ENCODE data around the gene PANX1. TPM values are rescaled to one million over a fixed set of nuclear protein-coding genes. Genes with fewer than 3 reads are reported as not detected.
"Not testable (repeated sequence)": the region's sequence is repeated elsewhere in the genome, so short reads cannot be mapped to it uniquely, and the experiment has no call there.

The PANX1 gene
- polyA plus RNA-seq, 2 donors, result 2.9 to 3.5 TPM

DNA sequence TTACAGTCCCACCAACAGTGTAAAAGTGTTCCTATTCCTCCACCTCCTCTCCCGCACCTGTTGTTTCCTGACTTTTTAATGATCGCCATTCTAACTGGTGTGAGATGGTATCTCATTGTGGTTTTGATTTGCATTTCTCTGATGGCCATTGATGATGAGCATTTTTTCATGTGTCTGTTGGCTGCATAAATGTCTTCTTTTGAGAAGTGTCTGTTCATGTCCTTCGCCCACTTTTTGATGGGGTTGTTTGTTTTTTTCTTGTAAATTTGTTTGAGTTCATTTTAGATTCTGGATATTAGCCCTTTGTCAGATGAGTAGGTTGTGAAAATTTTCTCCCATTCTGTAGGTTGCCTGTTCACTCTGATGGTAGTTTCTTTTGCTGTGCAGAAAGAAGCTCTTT lies 28.7 kb downstream of the PANX1 start:
- not testable (repeated sequence) for H3K4me1 ChIP-seq (ENCODE audit: control insufficient read depth in 2 of 2, insufficient read depth in 2 of 2, low read length in 1 of 2); H3K27me3 ChIP-seq (ENCODE audit: control insufficient read depth in 1 of 2, insufficient read depth in 2 of 2, low read length in 2 of 2); H3K36me3 ChIP-seq (ENCODE audit: control insufficient read depth in 2 of 2, insufficient read depth in 2 of 2, low read length in 1 of 2); H3K9me3 ChIP-seq (ENCODE audit: control insufficient read depth in 2 of 2, insufficient read depth in 1 of 2, low read depth in 1 of 2, low read length in 1 of 2); H3K4me3 ChIP-seq (ENCODE audit: low read depth in 1 of 2, low read length in 2 of 2); H3K27ac ChIP-seq (ENCODE audit: low read depth in 2 of 2, low read length in 1 of 2)
- WGBS, 2 donors, result 90 to 98% methylated on average over 2 to 3 of the region's 3 CpGs

DNA sequence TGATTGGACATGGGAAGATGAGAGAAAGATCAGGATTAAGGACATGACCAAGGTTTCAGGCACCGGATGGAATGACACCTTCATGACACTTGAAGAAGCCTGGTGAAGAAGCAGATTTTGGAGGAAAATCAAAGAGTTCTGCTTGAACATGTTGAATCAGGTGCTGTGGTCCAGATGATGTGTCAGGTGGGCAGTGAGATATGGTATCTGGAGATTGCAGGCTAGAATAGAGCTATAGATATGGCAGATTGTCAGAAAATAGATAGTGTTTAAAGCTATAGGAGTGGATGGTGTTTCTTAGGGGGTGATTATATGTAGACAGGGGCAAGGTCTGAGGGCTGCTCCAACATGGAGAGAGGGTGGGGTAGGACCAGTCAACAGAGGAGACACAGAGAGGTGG lies 40.2 kb downstream of the PANX1 start:
- WGBS, 2 donors, result 92 to 96% methylated on average over 1 of the region's 1 CpG
- no peaks in the 10 kb centered on the region for H3K9me3 ChIP-seq (ENCODE audit: control insufficient read depth in 2 of 2, insufficient read depth in 1 of 2, low read depth in 1 of 2, low read length in 1 of 2)
- no peak overlapping the region for H3K4me3 ChIP-seq (ENCODE audit: low read depth in 1 of 2, low read length in 2 of 2)
- H3K36me3 ChIP-seq (ENCODE audit: control insufficient read depth in 2 of 2, insufficient read depth in 2 of 2, low read length in 1 of 2), result no peaks in the 10 kb centered on the region
- H3K27ac ChIP-seq (ENCODE audit: low read depth in 2 of 2, low read length in 1 of 2), result no peak overlapping the region
- no peaks in the 10 kb centered on the region for H3K27me3 ChIP-seq (ENCODE audit: control insufficient read depth in 1 of 2, insufficient read depth in 2 of 2, low read length in 2 of 2)
- no peaks in the 10 kb centered on the region for H3K4me1 ChIP-seq (ENCODE audit: control insufficient read depth in 2 of 2, insufficient read depth in 2 of 2, low read length in 1 of 2)

DNA sequence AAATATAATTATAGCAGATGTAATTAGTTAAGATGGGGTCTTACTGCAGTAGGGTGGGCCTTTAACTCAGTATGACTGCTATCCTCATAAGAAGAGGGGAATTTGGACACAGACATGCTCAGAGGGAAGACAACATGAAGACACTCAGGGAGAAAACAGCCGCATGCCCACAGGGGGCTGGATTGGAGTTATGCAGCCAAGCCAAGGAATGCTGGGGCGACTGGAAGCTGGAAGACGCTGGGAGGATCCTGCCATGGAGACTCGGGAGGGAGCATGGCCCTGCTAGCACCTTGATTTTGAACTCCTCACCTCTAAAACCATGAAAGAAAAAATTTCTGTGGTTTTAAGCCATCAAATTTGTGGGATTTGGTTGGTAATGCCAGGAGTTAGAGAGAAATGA lies 40.9 kb downstream of the PANX1 start:
- Histone ChIP-seq H3K9me3 (ENCODE audit: control insufficient read depth in 2 of 2, insufficient read depth in 1 of 2, low read depth in 1 of 2, low read length in 1 of 2) (no peaks in the 10 kb centered on the region), H3K27ac (ENCODE audit: low read depth in 2 of 2, low read length in 1 of 2) (no peak overlapping the region), H3K4me1 (ENCODE audit: control insufficient read depth in 2 of 2, insufficient read depth in 2 of 2, low read length in 1 of 2) (no peaks in the 10 kb centered on the region), H3K4me3 (ENCODE audit: low read depth in 1 of 2, low read length in 2 of 2) (no peak overlapping the region), H3K27me3 (ENCODE audit: control insufficient read depth in 1 of 2, insufficient read depth in 2 of 2, low read length in 2 of 2) (no peaks in the 10 kb centered on the region), H3K36me3 (ENCODE audit: control insufficient read depth in 2 of 2, insufficient read depth in 2 of 2, low read length in 1 of 2) (no peaks in the 10 kb centered on the region)
- WGBS, 2 donors, result 90 to 97% methylated on average over 4 of the region's 4 CpGs

DNA sequence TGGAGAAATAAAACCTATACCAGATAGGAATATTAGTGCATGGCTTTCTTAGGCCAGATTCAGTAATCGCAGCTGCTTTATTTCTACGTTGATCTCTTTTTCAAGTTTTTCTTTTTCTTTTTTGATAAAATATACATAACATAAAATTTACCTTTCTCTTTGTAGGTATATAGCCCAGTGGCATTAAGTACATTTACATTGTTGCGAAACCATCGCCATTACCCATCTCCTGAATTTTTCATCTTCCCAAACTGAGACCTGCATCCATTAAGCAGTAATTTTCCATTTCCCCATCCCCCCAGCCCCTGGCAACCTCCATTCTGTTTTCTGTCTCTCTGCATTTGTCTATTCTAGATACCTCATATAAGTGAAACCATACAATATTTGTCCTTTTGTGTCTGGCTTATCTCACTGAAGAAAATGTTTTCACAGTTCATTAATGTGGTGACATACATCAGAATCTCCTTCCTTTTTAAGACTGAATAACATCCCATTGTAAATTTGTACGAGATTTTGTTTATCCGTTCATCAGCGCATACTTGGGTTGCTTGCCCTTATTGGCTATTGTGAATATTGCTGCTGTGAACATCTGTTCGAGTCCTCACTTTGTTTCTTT lies 41.4 kb downstream of the PANX1 start:
- H3K4me3 ChIP-seq (ENCODE audit: low read depth in 1 of 2, low read length in 2 of 2), result no peak overlapping the region
- H3K27ac ChIP-seq (ENCODE audit: low read depth in 2 of 2, low read length in 1 of 2), result no peak overlapping the region
- no peaks in the 10 kb centered on the region for H3K36me3 ChIP-seq (ENCODE audit: control insufficient read depth in 2 of 2, insufficient read depth in 2 of 2, low read length in 1 of 2)
- no peaks in the 10 kb centered on the region for H3K4me1 ChIP-seq (ENCODE audit: control insufficient read depth in 2 of 2, insufficient read depth in 2 of 2, low read length in 1 of 2)
- H3K9me3 ChIP-seq (ENCODE audit: control insufficient read depth in 2 of 2, insufficient read depth in 1 of 2, low read depth in 1 of 2, low read length in 1 of 2), result no peaks in the 10 kb centered on the region
- H3K27me3 ChIP-seq (ENCODE audit: control insufficient read depth in 1 of 2, insufficient read depth in 2 of 2, low read length in 2 of 2), result no peaks in the 10 kb centered on the region
- 86 to 90% methylated on average over 8 of the region's 8 CpGs for WGBS, 2 donors

DNA sequence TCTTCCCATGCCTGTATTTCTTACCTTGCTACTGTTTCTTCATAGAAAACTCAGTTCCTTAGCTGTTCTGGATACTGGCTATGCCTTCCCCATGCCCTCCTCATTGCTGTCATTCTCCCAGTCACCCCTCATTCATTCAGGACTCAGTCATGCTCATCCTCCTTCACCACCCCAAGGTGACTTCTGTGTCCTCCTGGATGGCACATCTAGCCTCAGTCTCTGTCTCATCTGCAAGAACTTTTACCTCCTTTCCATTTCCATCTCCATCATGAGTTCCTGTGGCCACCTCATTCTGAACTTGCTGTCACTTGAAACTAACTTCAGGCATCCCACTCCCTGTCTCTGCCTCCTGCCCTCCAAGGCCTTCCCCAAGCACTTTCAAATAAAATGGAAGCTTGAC lies 42.3 kb downstream of the PANX1 start:
- no peak overlapping the region for H3K27ac ChIP-seq (ENCODE audit: low read depth in 2 of 2, low read length in 1 of 2)
- no peaks in the 10 kb centered on the region for H3K36me3 ChIP-seq (ENCODE audit: control insufficient read depth in 2 of 2, insufficient read depth in 2 of 2, low read length in 1 of 2)
- H3K4me1 ChIP-seq (ENCODE audit: control insufficient read depth in 2 of 2, insufficient read depth in 2 of 2, low read length in 1 of 2), result no peaks in the 10 kb centered on the region
- no peak overlapping the region for H3K4me3 ChIP-seq (ENCODE audit: low read depth in 1 of 2, low read length in 2 of 2)
- H3K9me3 ChIP-seq (ENCODE audit: control insufficient read depth in 2 of 2, insufficient read depth in 1 of 2, low read depth in 1 of 2, low read length in 1 of 2), result no peaks in the 10 kb centered on the region
- no peaks in the 10 kb centered on the region for H3K27me3 ChIP-seq (ENCODE audit: control insufficient read depth in 1 of 2, insufficient read depth in 2 of 2, low read length in 2 of 2)

DNA sequence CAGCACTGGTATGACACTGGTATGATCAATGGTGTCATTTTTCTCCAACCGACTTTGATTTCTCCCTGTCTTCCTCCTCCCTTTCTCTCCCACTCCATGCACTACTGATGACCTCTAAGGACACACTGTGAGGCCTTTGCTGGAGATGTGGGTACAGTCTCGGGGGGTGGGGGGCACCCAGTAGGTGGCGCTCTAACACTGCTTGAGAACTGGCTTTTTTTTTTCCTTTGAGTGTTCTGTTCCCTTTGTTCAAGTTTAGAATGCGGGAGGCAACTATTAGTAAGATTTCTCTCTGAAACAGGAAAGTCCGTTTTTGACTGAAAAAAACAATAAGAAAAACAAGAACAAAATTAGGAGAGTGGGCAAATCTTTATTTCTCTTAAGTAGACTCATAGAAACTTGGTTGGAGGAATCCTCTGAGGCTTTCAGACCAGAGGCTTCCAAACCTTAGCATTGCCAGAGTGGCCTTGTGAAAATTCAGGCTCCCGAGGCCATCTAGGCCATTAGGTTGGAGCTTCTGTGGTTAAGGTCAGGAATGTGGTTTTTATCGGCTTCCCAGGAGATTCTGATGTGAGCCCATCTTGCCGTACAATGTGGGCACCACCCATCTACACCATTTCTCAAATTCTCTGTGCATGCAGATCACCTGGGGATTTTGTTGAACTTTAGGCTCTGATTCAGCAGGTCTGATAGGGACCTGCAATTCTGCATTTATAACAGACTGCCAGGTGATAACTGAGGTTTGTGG lies 43.2 kb downstream of the PANX1 start:
- 67 to 69% methylated on average over 8 of the region's 8 CpGs for WGBS, 2 donors
- Histone ChIP-seq H3K27ac (ENCODE audit: low read depth in 2 of 2, low read length in 1 of 2) (no peak overlapping the region), H3K27me3 (ENCODE audit: control insufficient read depth in 1 of 2, insufficient read depth in 2 of 2, low read length in 2 of 2) (no peaks in the 10 kb centered on the region)

DNA sequence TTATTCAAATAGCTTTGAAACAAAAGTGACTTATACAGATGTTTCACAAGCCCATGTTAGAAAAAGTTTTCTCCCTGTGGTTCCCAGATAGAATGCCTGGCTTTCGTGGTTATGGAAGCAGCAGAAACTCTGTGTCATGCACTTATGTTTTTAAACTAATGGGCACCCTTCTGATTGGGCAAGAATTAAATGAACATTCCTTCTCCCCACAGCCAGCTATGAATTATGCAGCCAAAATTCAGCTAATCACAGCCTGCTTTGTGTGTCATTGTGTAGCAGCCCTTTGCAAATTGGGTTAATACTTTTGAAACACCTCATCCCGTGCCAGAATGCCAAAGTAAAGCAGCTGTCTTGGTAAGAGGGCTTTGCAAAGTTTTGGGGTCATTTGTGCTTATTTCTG lies 46.9 kb downstream of the PANX1 start:
- Histone ChIP-seq H3K9me3 (ENCODE audit: control insufficient read depth in 2 of 2, insufficient read depth in 1 of 2, low read depth in 1 of 2, low read length in 1 of 2) (no peaks in the 10 kb centered on the region), H3K27ac (ENCODE audit: low read depth in 2 of 2, low read length in 1 of 2) (no peak overlapping the region), H3K36me3 (ENCODE audit: control insufficient read depth in 2 of 2, insufficient read depth in 2 of 2, low read length in 1 of 2) (peaks cover 0 to 5% of the 10 kb centered on the region in 2 donors), H3K4me1 (ENCODE audit: control insufficient read depth in 2 of 2, insufficient read depth in 2 of 2, low read length in 1 of 2) (no peaks in the 10 kb centered on the region), H3K4me3 (ENCODE audit: low read depth in 1 of 2, low read length in 2 of 2) (no peak overlapping the region), H3K27me3 (ENCODE audit: control insufficient read depth in 1 of 2, insufficient read depth in 2 of 2, low read length in 2 of 2) (no peaks in the 10 kb centered on the region)
- WGBS, 2 donors, result 47 to 54% methylated on average over 2 of the region's 2 CpGs

More for the DNA sequence above, 43.2 kb downstream of the PANX1 start:
- no peaks in the 10 kb centered on the region for H3K36me3 ChIP-seq (ENCODE audit: control insufficient read depth in 2 of 2, insufficient read depth in 2 of 2, low read length in 1 of 2)
- no peaks in the 10 kb centered on the region for H3K9me3 ChIP-seq (ENCODE audit: control insufficient read depth in 2 of 2, insufficient read depth in 1 of 2, low read depth in 1 of 2, low read length in 1 of 2)
- H3K4me1 ChIP-seq (ENCODE audit: control insufficient read depth in 2 of 2, insufficient read depth in 2 of 2, low read length in 1 of 2), result no peaks in the 10 kb centered on the region
- no peak overlapping the region for H3K4me3 ChIP-seq (ENCODE audit: low read depth in 1 of 2, low read length in 2 of 2)

DNA sequence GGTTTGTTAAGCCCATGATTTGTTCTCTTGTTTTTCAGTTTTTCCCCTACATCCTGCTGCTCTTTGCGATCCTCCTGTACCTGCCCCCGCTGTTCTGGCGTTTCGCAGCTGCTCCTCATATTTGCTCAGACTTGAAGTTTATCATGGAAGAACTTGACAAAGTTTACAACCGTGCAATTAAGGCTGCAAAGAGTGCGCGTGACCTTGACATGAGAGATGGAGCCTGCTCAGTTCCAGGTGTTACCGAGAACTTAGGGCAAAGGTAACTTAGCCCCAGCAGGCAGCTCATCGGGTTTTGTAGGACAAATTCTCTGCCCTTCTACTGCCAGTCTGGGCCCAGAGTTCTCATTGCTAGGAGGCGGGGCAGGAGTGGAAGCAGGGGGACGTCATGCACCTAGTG lies 49.7 kb downstream of the PANX1 start:
- no peak overlapping the region for H3K27ac ChIP-seq (ENCODE audit: low read depth in 2 of 2, low read length in 1 of 2)
- no peaks in the 10 kb centered on the region for H3K4me1 ChIP-seq (ENCODE audit: control insufficient read depth in 2 of 2, insufficient read depth in 2 of 2, low read length in 1 of 2)
- H3K4me3 ChIP-seq (ENCODE audit: low read depth in 1 of 2, low read length in 2 of 2), result no peak overlapping the region
- H3K27me3 ChIP-seq (ENCODE audit: control insufficient read depth in 1 of 2, insufficient read depth in 2 of 2, low read length in 2 of 2), result no peaks in the 10 kb centered on the region
- peaks cover 5 to 12% of the 10 kb centered on the region in 2 donors for H3K36me3 ChIP-seq (ENCODE audit: control insufficient read depth in 2 of 2, insufficient read depth in 2 of 2, low read length in 1 of 2)
- H3K9me3 ChIP-seq (ENCODE audit: control insufficient read depth in 2 of 2, insufficient read depth in 1 of 2, low read depth in 1 of 2, low read length in 1 of 2), result no peaks in the 10 kb centered on the region
- WGBS, 2 donors, result 89 to 94% methylated on average over 11 of the region's 11 CpGs

DNA sequence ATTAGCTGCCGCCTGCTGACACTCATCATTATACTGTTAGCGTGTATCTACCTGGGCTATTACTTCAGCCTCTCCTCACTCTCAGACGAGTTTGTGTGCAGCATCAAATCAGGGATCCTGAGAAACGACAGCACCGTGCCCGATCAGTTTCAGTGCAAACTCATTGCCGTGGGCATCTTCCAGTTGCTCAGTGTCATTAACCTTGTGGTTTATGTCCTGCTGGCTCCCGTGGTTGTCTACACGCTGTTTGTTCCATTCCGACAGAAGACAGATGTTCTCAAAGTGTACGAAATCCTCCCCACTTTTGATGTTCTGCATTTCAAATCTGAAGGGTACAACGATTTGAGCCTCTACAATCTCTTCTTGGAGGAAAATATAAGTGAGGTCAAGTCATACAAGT lies 51.1 kb downstream of the PANX1 start:
- peaks cover 5 to 12% of the 10 kb centered on the region in 2 donors for H3K36me3 ChIP-seq (ENCODE audit: control insufficient read depth in 2 of 2, insufficient read depth in 2 of 2, low read length in 1 of 2)
- no peaks in the 10 kb centered on the region for H3K4me1 ChIP-seq (ENCODE audit: control insufficient read depth in 2 of 2, insufficient read depth in 2 of 2, low read length in 1 of 2)
- H3K27ac ChIP-seq (ENCODE audit: low read depth in 2 of 2, low read length in 1 of 2), result no peak overlapping the region
- no peaks in the 10 kb centered on the region for H3K27me3 ChIP-seq (ENCODE audit: control insufficient read depth in 1 of 2, insufficient read depth in 2 of 2, low read length in 2 of 2)
- H3K9me3 ChIP-seq (ENCODE audit: control insufficient read depth in 2 of 2, insufficient read depth in 1 of 2, low read depth in 1 of 2, low read length in 1 of 2), result no peaks in the 10 kb centered on the region
- H3K4me3 ChIP-seq (ENCODE audit: low read depth in 1 of 2, low read length in 2 of 2), result no peak overlapping the region
- 89 to 92% methylated on average over 12 of the region's 12 CpGs for WGBS, 2 donors

DNA sequence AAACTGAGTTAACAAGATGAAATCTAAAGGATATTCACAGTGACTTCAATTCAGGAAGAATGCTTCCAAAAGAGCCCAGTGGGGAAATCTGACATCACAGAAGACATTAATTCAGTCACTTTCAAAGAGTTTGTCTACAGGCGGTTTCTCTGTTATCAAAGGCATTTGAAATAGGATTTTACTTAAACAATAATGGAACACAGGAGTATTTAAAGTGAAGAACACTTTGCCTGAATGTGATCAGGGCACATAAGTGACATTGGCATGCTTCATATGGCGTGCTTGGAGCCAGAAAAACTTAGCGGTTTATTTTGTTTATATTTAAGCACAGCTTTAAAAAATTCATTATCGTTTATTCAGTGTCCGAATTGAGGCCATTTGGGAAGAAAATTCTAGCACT lies 52.9 kb downstream of the PANX1 start:
- Histone ChIP-seq H3K27ac (ENCODE audit: low read depth in 2 of 2, low read length in 1 of 2) (no peak overlapping the region), H3K27me3 (ENCODE audit: control insufficient read depth in 1 of 2, insufficient read depth in 2 of 2, low read length in 2 of 2) (no peaks in the 10 kb centered on the region), H3K9me3 (ENCODE audit: control insufficient read depth in 2 of 2, insufficient read depth in 1 of 2, low read depth in 1 of 2, low read length in 1 of 2) (no peaks in the 10 kb centered on the region), H3K4me3 (ENCODE audit: low read depth in 1 of 2, low read length in 2 of 2) (no peak overlapping the region), H3K36me3 (ENCODE audit: control insufficient read depth in 2 of 2, insufficient read depth in 2 of 2, low read length in 1 of 2) (peaks cover 5 to 12% of the 10 kb centered on the region in 2 donors), H3K4me1 (ENCODE audit: control insufficient read depth in 2 of 2, insufficient read depth in 2 of 2, low read length in 1 of 2) (no peaks in the 10 kb centered on the region)
- 73 to 79% methylated on average over 5 of the region's 5 CpGs for WGBS, 2 donors
